Stomach (tissue), 9 donors: ENCODE measurements around the gene SLC44A1. TPM values are rescaled to one million over a fixed set of nuclear protein-coding genes. Genes with fewer than 3 reads are reported as not detected.

ENCODE experiments used
- DNase-seq, 2 donors: peaks; one replicate each; pipeline versions ENCODE4 v3.0.0 to v3.0.0-alpha.2; 2013 to 2019
- H3K27ac ChIP-seq, 5 donors: fragments of 200-600 bp in 4 of 5; sonication (generic) in 4 of 5; one replicate each; pipeline ENCODE4 v1.5.1; 2013 to 2019; ENCODE audit warnings: mild to moderate bottlenecking in 1 of 5, moderate library complexity in 1 of 5
- H3K27me3 ChIP-seq, 3 donors: fragments of 200-600 bp; sonication (generic); one replicate each; pipeline ENCODE4 v1.5.1; 2017 to 2019; ENCODE audit warnings: mixed run types in 1 of 3
- H3K36me3 ChIP-seq, 4 donors: fragments of 200-600 bp; sonication (generic); 1 replicate in 3 of 4; 2 replicates in 1 of 4; pipeline ENCODE4 v1.5.1; 2016 to 2019
- H3K4me1 ChIP-seq, 4 donors: fragments of 200-600 bp; sonication (generic); one replicate each; pipeline ENCODE4 v1.5.1; 2016 to 2019
- H3K4me3 ChIP-seq, 4 donors: fragments of 200-600 bp; sonication (generic) in 3 of 4; one replicate each; pipeline ENCODE4 v1.5.1; 2016 to 2019; ENCODE audit warnings: mild to moderate bottlenecking in 1 of 4
- H3K9me3 ChIP-seq, 4 donors: fragments of 200-600 bp; sonication (generic); one replicate each; pipeline ENCODE4 v1.5.1; 2016 to 2019
- EP300 ChIP-seq: sonication (generic); formaldehyde crosslinking; IDR thresholded peaks from one replicate; pipeline ENCODE4 v1.6.1; 2017; ENCODE audit warnings: antibody characterized with exemption
- POLR2A ChIP-seq, 4 donors: fragments of 450-650 bp; IDR thresholded peaks; one replicate each; pipeline ENCODE4 v1.6.1; 2016; ENCODE audit warnings: antibody characterized with exemption in 4 of 4, control low read depth in 2 of 4, mild to moderate bottlenecking in 1 of 4, moderate library complexity in 1 of 4
- POLR2AphosphoS5 ChIP-seq, 3 donors: sonication (generic); formaldehyde crosslinking; IDR thresholded peaks; one replicate each; pipeline ENCODE4 v1.6.1; 2016; ENCODE audit warnings: antibody characterized with exemption in 3 of 3
- WGBS, 5 donors: extraction: QIAGEN DNeasy Blood & Tissue Kit in 3 of 5; methylation state at CpG; one replicate each; pipeline versions ENCODE4 v1.1.5 to v1.1.7; 2013 to 2018; 5-methylcytosine and 5-hydroxymethylcytosine counted together
- intact Hi-C: fragments of 100-400 bp; cut with DNase I; formaldehyde crosslinking; loops from one replicate; pipeline ENCODE4 v1.15.1; 2023; ENCODE audit warnings: low total_unique reads
- polyA plus RNA-seq, 3 donors: library from polyadenylated mRNA; stranded (reverse); fragments of 200-250 nt; gene quantifications; one replicate each; pipeline ENCODE4 v1.2.3, GENCODE V29; 2013
- total RNA-seq, 5 donors: library from RNA; depleted of rRNA; stranded (reverse); fragments of >200 nt; gene quantifications; one replicate each; pipeline versions ENCODE4 v1.1.0 to v1.2.3, GENCODE V29; 2014 to 2016
- TF ChIP-seq, protein P1 (sequence below), 7 experiments: fragments of 450-650 bp in 4 of 7; fragments of 200-600 bp in 3 of 7; sonication (generic) in 3 of 7; IDR thresholded peaks; one replicate each; pipeline ENCODE4 v1.5.1; 2016 to 2019; ENCODE audit warnings: antibody characterized with exemption in 7 of 7, control low read depth in 2 of 7, mild to moderate bottlenecking in 1 of 7
- donor health status: healthy with polysubstance abuse.
- donor health status: Bipolar disorder and iron deficiency.
- donor health status: healthy.

SLC44A1 gene
- total and polyA plus RNA-seq, 8 donors = 5.7 to 82.8 (median 16.1) TPM

GRCh38 chr9:105330755-105331154 lies 86.3 kb downstream of the SLC44A1 start:
- no peaks in the 10 kb centered on the region for H3K9me3 ChIP-seq
- peaks cover 0 to 5% (median under 1%) of the 10 kb centered on the region in 4 donors for H3K36me3 ChIP-seq
- H3K4me3 ChIP-seq = no peak overlapping the region
- H3K27ac ChIP-seq = peak overlapping the region in 1 of 5 donors; percentile 47
- peaks cover 5 to 33% (median 26%) of the 10 kb centered on the region in 4 donors for H3K4me1 ChIP-seq
- no peak for DNase-seq
- no peaks in the 10 kb centered on the region for H3K27me3 ChIP-seq
- TF ChIP-seq, protein P1, sequence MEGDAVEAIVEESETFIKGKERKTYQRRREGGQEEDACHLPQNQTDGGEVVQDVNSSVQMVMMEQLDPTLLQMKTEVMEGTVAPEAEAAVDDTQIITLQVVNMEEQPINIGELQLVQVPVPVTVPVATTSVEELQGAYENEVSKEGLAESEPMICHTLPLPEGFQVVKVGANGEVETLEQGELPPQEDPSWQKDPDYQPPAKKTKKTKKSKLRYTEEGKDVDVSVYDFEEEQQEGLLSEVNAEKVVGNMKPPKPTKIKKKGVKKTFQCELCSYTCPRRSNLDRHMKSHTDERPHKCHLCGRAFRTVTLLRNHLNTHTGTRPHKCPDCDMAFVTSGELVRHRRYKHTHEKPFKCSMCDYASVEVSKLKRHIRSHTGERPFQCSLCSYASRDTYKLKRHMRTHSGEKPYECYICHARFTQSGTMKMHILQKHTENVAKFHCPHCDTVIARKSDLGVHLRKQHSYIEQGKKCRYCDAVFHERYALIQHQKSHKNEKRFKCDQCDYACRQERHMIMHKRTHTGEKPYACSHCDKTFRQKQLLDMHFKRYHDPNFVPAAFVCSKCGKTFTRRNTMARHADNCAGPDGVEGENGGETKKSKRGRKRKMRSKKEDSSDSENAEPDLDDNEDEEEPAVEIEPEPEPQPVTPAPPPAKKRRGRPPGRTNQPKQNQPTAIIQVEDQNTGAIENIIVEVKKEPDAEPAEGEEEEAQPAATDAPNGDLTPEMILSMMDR (IDR thresholded peaks at IDR 0.05) = no peak
- no peak for TF ChIP-seq POLR2A (IDR thresholded peaks at IDR 0.05)
- no peak for TF ChIP-seq POLR2AphosphoS5 (IDR thresholded peaks at IDR 0.05)
- TF ChIP-seq EP300 = no peak
- intact Hi-C loops = no loop called here

DNA sequence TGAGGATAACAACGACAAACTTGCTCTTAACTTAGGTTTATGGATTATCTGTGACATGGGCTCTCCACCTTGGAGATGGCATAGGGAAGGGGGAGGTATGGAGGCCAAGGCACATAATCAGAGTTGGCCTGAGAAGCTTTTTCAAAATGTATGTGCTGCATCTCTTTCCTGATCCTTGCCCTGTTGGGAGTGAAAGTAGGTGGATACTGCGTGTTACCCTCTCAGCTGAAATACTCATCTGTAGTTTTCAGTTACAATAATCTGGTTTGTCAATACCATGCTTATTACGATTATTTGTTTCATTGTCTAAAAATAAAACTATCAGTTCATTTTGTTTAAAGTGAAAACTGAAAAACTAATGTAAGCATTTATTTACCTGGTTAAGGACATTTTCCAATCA lies 86.7 kb downstream of the SLC44A1 start:
- DNase-seq = no peak
- Histone ChIP-seq H3K36me3 (peaks cover 0 to 7% (median 2%) of the 10 kb centered on the region in 4 donors), H3K27me3 (no peaks in the 10 kb centered on the region), H3K4me1 (peaks cover 5 to 33% (median 26%) of the 10 kb centered on the region in 4 donors), H3K4me3 (no peak overlapping the region), H3K27ac (peak overlapping the region in 1 of 5 donors; percentile 47), H3K9me3 (no peaks in the 10 kb centered on the region)
- TF ChIP-seq POLR2A (IDR thresholded peaks at IDR 0.05) = no peak
- TF ChIP-seq POLR2AphosphoS5 (IDR thresholded peaks at IDR 0.05) = no peak
- no peak for TF ChIP-seq EP300
- TF ChIP-seq, protein P1 (IDR thresholded peaks at IDR 0.05) = no peak
- intact Hi-C loops = no loop called here
- 80 to 88% (median 86%) methylated on average over 3 of the region's 3 CpGs for WGBS, 5 donors

DNA sequence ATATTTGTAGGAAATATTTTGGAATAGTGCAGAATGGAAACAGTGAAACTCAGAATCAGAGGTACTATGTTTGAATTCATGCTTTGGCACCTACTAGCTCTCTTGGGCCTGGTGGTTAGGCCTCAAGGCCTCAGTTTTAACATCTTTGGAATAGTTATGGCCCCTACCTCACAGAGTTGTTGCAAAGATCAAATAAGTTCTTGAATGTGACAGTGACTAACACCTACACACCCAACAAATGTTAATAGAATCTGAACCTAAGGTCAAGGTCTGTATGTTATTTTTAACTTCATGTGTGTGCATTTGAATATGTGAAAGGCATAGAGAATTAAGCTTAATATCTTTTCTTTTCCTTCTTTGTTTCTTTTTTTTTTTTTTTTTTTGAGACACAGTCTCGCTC lies 87.3 kb downstream of the SLC44A1 start:
- no peak overlapping the region for H3K27ac ChIP-seq
- 80 to 100% (median 100%) methylated on average over 1 of the region's 1 CpG for WGBS, 5 donors
- H3K4me1 ChIP-seq = peaks cover 5 to 33% (median 26%) of the 10 kb centered on the region in 4 donors
- peaks cover 0 to 13% (median 8%) of the 10 kb centered on the region in 4 donors for H3K36me3 ChIP-seq
- DNase-seq = no peak
- intact Hi-C loops = no loop called here
- H3K4me3 ChIP-seq = no peak overlapping the region
- H3K9me3 ChIP-seq = no peaks in the 10 kb centered on the region
- no peaks in the 10 kb centered on the region for H3K27me3 ChIP-seq
- TF ChIP-seq, protein P1 (IDR thresholded peaks at IDR 0.05) = no peak
- TF ChIP-seq POLR2A (IDR thresholded peaks at IDR 0.05) (no peak), POLR2AphosphoS5 (IDR thresholded peaks at IDR 0.05) (no peak), EP300 (no peak)

DNA sequence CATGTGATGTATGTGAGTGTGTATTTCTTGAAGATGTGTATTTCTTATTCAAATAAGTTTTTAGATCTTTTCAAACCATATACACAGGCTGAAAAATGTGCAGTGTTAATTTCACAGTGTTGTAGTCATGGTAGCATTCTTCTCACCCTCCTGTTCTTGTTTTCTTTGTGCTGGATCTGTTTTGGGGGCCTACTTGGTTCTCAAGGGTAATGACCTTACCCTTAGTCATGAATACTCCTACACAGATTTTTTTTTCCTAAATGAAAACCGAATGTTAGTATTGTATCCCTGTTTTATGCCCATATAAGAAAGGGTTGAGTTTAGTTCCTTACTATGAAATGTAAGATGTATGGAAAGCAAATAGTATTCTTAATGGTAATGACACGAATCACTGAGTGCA lies 88.0 kb downstream of the SLC44A1 start:
- DNase-seq = no peak
- peaks cover 0 to 20% (median 15%) of the 10 kb centered on the region in 4 donors for H3K36me3 ChIP-seq
- intact Hi-C loops = no loop called here
- H3K4me1 ChIP-seq = peaks cover 5 to 33% (median 26%) of the 10 kb centered on the region in 4 donors
- H3K27ac ChIP-seq = no peak overlapping the region
- TF ChIP-seq POLR2A (IDR thresholded peaks at IDR 0.05) (no peak), EP300 (no peak), POLR2AphosphoS5 (IDR thresholded peaks at IDR 0.05) (no peak)
- TF ChIP-seq, protein P1 (IDR thresholded peaks at IDR 0.05) = no peak
- no peaks in the 10 kb centered on the region for H3K27me3 ChIP-seq
- no peak overlapping the region for H3K4me3 ChIP-seq
- WGBS, 5 donors = 82 to 97% (median 89%) methylated on average over 2 of the region's 2 CpGs
- H3K9me3 ChIP-seq = no peaks in the 10 kb centered on the region
